Measurements from ENCODE around the gene TBC1D1. TPM values are rescaled to one million over a fixed set of nuclear protein-coding genes. Genes with fewer than 3 reads are reported as not detected.

TBC1D1 gene
- total RNA-seq, 1 experiment from 2014 or later: 102 TPM

DNA sequence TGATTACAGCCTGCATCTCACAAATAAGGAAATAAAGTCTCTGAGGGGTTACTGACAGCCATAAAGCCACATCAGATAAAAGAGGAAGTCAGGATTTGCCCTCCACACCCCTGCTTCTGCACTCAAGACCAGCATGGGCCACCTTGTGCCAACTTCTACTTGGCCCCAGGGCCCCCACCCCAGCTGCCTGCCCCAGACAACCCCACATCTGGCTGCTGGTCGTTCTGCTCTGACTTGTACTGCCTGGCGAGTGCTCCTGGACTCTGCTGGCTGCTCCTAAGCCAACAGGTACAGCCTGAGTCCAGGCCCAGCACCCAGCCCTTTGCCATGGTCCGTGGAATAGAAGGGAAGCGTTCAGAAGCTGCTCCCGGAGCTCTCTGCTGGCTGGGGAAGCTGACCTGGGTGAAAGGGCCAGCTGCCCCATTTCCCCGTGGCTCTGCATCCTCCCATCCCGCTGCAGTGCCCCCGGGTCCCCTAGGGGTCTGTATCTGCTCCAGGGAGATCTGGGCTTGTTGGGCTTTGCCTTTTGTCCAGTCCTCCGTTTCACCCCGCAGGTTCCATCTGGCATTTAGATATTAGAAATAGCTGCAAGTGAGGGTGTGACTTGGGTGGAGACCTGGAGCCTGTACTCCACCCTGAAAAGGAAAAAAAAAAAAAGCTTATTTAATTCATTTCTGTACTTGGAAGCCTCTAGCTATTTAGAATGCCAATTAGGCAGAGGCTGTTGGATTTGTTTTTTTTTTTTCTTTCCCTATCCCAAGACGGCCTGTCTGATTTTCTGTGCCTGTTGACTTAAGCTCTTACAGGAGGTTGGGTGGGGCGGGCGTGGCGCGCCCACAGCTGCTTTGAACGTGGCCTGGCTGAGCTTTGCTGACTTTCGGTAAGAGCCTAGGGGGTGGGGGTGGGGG lies 264.1 kb downstream of the TBC1D1 start:
- no peaks in the 10 kb centered on the region for H3K36me3 ChIP-seq (replicated peaks; ENCODE audit: control insufficient read depth, insufficient read depth, low read length)
- DNase-seq: peak; percentile 60
- no peaks in the 10 kb centered on the region for H3K27me3 ChIP-seq (ENCODE audit: control insufficient read depth, insufficient read depth, low read length)
- H3K4me3 ChIP-seq (ENCODE audit: insufficient read depth, low read depth, low read length): no peak overlapping the region

DNA sequence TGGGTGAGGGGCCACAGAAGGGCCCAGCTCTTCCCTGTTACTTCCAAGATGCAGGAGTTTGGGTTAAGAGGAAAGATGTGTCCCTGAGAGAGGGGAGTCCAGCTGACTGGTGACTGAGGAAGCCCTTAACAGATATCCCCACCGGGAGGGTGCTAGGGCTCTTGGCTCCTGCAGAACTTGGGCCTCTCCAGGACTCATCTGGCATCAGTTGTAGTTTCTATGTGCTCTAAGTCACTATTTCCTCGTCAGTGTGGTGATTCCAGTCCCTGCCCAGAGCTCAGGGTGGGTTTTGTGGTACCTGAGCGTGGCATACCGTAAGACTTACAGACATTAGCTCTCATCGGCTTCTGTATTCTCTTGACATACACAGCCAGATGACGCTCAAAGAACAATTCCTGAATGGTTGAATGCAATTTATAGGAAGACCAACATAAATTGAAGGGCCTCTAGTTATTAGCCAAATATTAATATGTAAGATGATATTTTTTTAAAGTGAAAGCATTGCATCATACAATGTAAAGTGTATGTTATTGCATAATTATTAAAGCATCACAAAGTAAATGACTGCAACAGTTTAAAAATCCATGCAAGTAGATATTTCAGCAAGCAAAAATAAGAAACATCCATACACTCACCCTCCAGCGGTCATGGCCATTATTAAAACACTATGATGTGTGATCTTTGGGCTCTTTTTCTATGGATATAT lies 264.9 kb downstream of the TBC1D1 start:
- H3K27me3 ChIP-seq (ENCODE audit: control insufficient read depth, insufficient read depth, low read length): no peaks in the 10 kb centered on the region

DNA sequence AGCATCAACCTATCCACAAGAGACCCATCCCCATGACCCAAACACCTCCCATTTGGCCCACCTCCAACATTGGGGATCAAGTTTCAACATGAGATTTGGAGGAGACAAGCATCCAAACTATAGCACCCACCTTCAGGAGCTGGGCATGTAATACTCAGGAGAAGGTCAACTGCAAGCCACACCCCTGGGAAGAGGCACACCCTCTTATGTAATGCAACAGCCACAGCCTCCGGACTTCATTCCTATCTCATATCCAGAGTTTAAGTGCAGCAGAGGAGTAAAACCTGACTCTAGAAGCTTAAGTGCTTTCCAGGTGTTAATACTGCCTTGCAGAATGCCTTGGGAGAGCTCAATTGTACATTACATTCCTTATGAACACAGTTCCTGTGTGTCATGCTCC lies 266.7 kb downstream of the TBC1D1 start:
- no peak for DNase-seq
- no peaks in the 10 kb centered on the region for H3K36me3 ChIP-seq (replicated peaks; ENCODE audit: control insufficient read depth, insufficient read depth, low read length)
- no peaks in the 10 kb centered on the region for H3K27me3 ChIP-seq (ENCODE audit: control insufficient read depth, insufficient read depth, low read length)
- no peak overlapping the region for H3K4me3 ChIP-seq (ENCODE audit: insufficient read depth, low read depth, low read length)

More for the DNA sequence above, 264.9 kb downstream of the TBC1D1 start:
- H3K36me3 ChIP-seq (replicated peaks; ENCODE audit: control insufficient read depth, insufficient read depth, low read length): no peaks in the 10 kb centered on the region
- no peak overlapping the region for H3K4me3 ChIP-seq (ENCODE audit: insufficient read depth, low read depth, low read length)
- no peak for DNase-seq

DNA sequence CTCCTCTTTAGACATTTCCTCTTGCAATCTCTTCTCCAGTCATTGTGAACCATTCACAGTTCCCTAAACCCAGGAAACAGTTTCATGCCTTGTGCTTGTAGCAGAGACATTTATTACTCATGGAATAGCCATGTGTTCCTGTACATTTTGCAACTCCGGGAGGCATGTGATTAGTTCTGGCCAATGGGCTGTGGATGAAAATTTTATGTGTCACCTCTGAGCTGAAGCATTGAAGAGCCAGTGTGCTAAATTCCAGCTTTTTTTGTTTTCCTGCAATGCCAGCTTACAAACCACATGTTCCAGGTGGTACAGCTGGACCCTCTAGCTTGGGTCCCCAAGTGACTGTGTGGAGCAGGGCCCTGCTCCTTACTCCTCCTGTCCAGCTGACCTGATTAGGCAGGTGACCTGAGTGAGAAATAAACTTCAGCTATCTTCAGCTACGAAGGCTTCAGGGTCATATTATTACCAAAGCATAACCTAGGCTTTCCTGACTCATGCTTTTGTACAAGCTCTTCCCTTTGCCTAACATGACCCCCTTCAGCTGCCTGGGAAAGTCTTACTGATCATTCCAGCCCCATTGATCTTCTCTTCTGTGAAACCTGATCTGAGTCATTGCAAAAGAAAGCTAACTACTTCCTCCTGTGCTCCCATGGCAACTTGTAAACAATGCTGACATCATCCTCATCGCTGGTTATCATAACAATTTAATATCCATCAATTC lies 269.8 kb downstream of the TBC1D1 start:
- Histone ChIP-seq H3K27me3 (ENCODE audit: control insufficient read depth, insufficient read depth, low read length) (no peaks in the 10 kb centered on the region), H3K4me3 (ENCODE audit: insufficient read depth, low read depth, low read length) (no peak overlapping the region), H3K36me3 (replicated peaks; ENCODE audit: control insufficient read depth, insufficient read depth, low read length) (no peaks in the 10 kb centered on the region)
- peak; percentile 56 for DNase-seq

DNA sequence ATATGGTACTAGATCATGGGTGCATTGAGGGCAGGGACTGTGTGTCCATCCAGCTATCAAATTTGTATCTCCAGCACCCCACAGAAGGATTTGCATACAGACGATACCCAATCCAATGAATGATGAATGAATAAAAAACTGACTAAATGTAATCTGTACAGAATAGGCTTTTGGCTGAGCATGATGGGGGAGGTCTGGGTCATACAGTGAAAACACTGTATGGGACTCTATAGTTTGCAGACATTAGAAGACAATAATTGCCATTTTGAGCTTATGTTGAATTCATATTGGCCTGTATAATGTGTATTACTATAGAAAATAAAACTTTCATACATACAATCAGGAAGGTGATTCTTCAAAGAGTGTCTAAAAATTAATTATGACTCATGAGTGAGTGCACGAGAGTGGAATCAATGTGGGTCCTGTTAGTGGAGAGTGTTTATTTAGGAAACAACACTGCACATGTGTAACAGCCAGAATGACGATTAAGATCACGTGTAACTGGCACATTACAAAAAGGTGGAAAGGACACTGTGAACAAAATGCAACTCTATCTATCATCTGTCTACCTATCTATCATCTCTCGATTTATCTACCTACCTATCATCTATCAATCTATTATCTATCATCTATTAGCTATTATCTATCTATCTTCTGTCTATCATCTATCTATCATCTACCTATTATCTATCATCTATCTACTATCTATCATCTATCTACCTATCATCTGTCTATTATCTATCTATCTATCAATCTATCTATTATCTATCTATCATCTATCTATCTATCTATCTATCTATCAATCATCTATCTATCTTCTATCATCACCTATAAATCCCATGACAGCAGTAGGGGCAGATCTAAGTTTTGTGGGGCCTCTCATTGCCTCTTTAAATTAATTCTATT lies 270.6 kb downstream of the TBC1D1 start:
- Histone ChIP-seq H3K4me3 (ENCODE audit: insufficient read depth, low read depth, low read length) (no peak overlapping the region), H3K27me3 (ENCODE audit: control insufficient read depth, insufficient read depth, low read length) (no peaks in the 10 kb centered on the region), H3K36me3 (replicated peaks; ENCODE audit: control insufficient read depth, insufficient read depth, low read length) (no peaks in the 10 kb centered on the region)
- no peak for DNase-seq

DNA sequence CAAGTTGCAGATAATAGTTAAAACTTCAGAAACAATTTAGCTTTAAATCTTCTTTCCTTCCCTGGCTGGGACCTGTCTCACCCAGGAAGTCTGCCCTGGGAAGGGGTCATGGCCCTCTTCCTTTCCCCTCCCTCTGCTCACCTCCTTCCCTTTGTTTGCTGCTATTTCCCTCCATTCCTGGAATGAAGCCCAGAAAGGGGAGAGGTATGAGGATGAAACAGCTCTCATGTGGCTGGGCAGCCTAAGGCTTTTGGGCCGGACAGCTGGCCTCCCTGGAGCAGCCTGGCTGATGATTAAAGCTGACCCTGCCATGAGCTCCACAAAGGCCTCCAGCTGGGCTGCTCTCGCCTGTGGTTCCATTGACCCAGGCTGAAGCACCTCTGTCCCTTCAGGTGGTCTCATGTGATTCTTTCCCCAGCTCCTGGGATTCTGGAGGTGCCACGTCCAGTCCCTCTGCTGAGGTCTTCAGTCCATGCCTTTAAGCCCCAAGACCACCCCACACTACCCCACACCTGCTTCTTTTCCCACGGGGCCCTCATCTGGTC lies 271.4 kb downstream of the TBC1D1 start:
- Histone ChIP-seq H3K27me3 (ENCODE audit: control insufficient read depth, insufficient read depth, low read length) (no peaks in the 10 kb centered on the region), H3K36me3 (replicated peaks; ENCODE audit: control insufficient read depth, insufficient read depth, low read length) (no peaks in the 10 kb centered on the region), H3K4me3 (ENCODE audit: insufficient read depth, low read depth, low read length) (no peak overlapping the region)
- no peak for DNase-seq

DNA sequence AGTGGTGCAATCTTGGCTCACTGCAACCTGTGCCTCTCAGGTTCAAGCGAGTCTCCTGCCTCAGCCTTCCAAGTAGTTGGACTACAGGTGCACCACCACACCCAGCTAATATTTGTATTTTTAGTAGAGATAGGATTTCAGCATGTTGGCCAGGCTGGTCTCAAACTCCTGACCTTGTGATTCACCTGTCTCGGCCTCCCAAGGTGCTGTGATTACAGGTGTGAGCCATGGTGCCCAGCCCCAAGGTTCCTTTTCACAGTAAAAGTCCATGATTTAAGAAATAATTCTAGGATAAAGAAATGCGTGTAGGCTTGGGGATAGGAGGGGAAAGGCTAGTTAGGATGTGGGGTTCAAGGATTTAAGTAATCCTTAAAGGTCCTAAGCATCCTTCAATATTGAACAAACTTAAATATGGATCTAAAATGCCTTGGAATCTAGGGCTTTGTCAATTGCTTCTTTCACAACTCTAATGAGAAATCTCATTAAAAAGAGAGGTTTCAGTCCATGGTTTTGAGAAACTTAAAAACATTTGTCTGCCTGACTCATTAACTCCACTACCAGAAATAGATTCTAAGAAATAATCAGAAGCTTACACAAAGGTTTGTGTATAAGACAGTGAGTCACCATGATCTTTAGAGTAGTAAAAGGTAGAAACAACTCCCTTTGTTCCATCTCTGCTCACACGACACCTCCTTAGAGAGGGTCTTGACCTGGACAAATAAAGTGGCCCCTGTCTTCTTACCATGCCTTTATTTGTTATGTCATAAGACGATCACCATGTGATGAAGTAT lies 272.5 kb downstream of the TBC1D1 start:
- DNase-seq: no peak
- Histone ChIP-seq H3K27me3 (ENCODE audit: control insufficient read depth, insufficient read depth, low read length) (no peaks in the 10 kb centered on the region), H3K4me3 (ENCODE audit: insufficient read depth, low read depth, low read length) (no peak overlapping the region), H3K36me3 (replicated peaks; ENCODE audit: control insufficient read depth, insufficient read depth, low read length) (no peaks in the 10 kb centered on the region)

DNA sequence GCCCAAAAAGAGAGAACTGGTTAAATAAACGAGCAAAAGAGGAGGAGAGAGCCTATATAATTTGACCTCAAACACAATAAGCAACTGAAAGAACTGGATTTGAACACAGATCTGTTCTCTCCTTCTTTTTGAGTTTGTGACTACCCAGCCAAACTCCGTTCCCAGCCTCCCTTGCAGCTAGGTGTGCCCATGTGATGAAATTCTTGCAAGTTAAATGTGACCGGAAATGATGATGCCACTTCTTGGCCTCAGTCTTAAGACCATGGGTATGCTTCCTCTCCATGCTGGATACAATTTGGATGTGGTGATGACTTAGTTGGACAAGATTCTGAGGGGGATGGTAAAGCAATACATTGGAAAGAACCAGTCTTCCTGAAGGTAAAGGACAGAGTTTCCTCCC lies 273.5 kb downstream of the TBC1D1 start:
- Histone ChIP-seq H3K27me3 (ENCODE audit: control insufficient read depth, insufficient read depth, low read length) (no peaks in the 10 kb centered on the region), H3K36me3 (replicated peaks; ENCODE audit: control insufficient read depth, insufficient read depth, low read length) (no peaks in the 10 kb centered on the region), H3K4me3 (ENCODE audit: insufficient read depth, low read depth, low read length) (no peak overlapping the region)
- no peak for DNase-seq

DNA sequence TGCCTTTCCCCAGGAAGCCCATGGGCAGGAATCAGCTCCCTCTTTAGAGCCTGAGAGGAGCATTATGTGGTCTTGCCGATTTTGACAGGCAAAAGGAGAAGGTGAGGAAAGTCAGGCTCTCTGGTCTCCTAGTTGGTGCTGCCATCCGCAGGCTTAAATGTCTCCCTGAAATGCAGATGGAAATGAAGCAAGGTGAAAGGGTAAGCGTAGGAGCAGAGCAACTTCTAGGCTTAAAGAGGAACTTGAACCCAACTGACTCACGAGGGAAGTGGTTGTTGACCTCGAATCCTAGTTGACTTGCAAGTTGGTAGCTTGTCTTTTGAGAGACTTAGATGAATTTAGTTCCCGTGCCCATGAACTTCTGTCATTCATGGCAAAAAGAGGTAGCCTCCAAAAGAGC lies 275.2 kb downstream of the TBC1D1 start:
- no peak for DNase-seq
- Histone ChIP-seq H3K27me3 (ENCODE audit: control insufficient read depth, insufficient read depth, low read length) (no peaks in the 10 kb centered on the region), H3K36me3 (replicated peaks; ENCODE audit: control insufficient read depth, insufficient read depth, low read length) (no peaks in the 10 kb centered on the region), H3K4me3 (ENCODE audit: insufficient read depth, low read depth, low read length) (no peak overlapping the region)

DNA sequence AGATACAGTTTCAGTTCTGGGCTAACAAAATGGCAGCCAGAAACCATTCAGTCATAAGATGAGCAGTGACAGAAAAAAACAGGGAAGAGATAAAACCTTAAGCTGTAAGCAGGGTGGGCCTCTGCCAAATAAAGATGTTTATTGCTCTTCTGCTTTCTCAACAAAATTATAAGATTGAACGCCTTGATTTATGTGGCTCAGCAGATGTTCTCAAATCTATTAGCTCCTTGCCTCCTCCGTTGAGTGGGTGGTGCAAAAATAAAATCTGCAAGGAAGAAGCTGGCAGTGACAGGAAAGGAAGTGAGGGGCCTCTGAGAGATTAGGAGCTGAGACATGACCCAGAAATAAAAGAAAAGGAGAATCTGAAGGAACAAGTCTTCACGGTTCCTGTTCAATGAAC lies 275.9 kb downstream of the TBC1D1 start:
- Histone ChIP-seq H3K36me3 (replicated peaks; ENCODE audit: control insufficient read depth, insufficient read depth, low read length) (no peaks in the 10 kb centered on the region), H3K27me3 (ENCODE audit: control insufficient read depth, insufficient read depth, low read length) (no peaks in the 10 kb centered on the region), H3K4me3 (ENCODE audit: insufficient read depth, low read depth, low read length) (no peak overlapping the region)
- no peak for DNase-seq

DNA sequence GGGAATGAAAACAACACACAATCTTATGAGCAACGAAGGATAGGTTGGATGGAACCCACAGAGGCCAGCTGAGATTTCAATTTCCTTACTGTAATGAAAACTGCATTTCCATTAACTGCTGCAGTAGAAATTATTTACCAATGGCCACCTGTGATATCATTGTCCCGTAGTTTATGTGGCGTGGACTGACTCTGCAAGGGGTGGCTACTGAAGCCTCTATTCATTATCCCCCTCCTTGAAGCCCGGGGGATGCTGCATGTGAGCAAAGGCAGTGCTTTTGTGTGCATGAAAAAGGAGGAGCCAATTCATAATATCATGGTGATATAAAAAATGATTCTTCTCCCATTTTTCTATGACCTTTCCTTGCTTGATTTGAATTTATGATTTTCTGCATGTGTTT lies 277.1 kb downstream of the TBC1D1 start:
- DNase-seq: no peak
- H3K4me3 ChIP-seq (ENCODE audit: insufficient read depth, low read depth, low read length): no peak overlapping the region
- no peaks in the 10 kb centered on the region for H3K27me3 ChIP-seq (ENCODE audit: control insufficient read depth, insufficient read depth, low read length)
- H3K36me3 ChIP-seq (replicated peaks; ENCODE audit: control insufficient read depth, insufficient read depth, low read length): no peaks in the 10 kb centered on the region

DNA sequence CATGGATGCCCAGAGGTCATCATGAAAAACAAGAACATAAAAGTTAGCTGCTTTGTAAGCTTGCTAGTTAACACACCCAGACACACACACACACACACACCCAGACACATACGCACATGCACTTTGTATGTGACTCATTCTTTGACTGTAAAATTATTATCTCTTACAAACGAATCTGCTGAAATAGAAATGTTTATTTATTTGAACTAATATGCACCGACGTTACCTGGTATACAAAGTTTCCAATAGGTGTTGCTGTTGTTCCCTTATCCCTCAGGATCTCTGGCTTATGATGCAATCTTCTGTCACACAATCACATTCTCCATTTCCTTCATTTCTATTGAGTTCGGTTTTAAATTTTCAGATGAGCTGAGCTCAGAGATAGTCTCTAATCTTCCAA lies 278.6 kb downstream of the TBC1D1 start:
- no peaks in the 10 kb centered on the region for H3K36me3 ChIP-seq (replicated peaks; ENCODE audit: control insufficient read depth, insufficient read depth, low read length)
- no peak for DNase-seq

More for the DNA sequence above, 278.6 kb downstream of the TBC1D1 start:
- H3K27me3 ChIP-seq (ENCODE audit: control insufficient read depth, insufficient read depth, low read length): no peaks in the 10 kb centered on the region
- H3K4me3 ChIP-seq (ENCODE audit: insufficient read depth, low read depth, low read length): no peak overlapping the region

Data from H7 (cell line).